IMR-90 (cell line): ENCODE results near the gene KLLN. TPM values are rescaled to one million over a fixed set of nuclear protein-coding genes. Genes with fewer than 3 reads are reported as not detected.

ENCODE experiments used
- ATAC-seq: fragments of 200-7000 bp; cut with Tn5 transposase; 2 replicates; pipeline ENCODE4 v1.9.1; 2020; ENCODE audit warnings: low read depth, mild to moderate bottlenecking, moderate library complexity
- BruUV-seq: library from RNA; stranded (reverse); fragments of 400-500 nt; replicated peaks from 2 replicates; lab custom pipeline; 2021; lab: Mats Ljungman, UMichigan
- CTCF ChIA-PET: fragments of 300-600 bp; formaldehyde crosslinking; extraction: SDS; loops from one replicate; lab custom pipeline; 2021; ENCODE audit warnings: antibody characterized with exemption; lab: Yijun Ruan, JAX
- POLR2A ChIA-PET: fragments of 300-600 bp; sonication (Branson Sonifier 250); formaldehyde crosslinking; loops from one replicate; lab custom pipeline; 2022; ENCODE audit warnings: antibody characterized with exemption; ENCODE audit not compliant: unreplicated experiment; lab: Charles Lee
- DNase-seq: peaks from one replicate; pipeline ENCODE4 v3.0.0; 2013
- H2AFZ ChIP-seq: replicated peaks from 2 replicates; pipeline ENCODE3; 2013; ENCODE audit warnings: low read length, mild to moderate bottlenecking; ENCODE audit not compliant: poor library complexity
- H2AK5ac ChIP-seq: 2 replicates; pipeline ENCODE4 v1.6.1; 2013; ENCODE audit warnings: low read depth, low read length, inconsistent platforms
- H2AK9ac ChIP-seq: replicated peaks from 2 replicates; pipeline ENCODE3; 2013; ENCODE audit warnings: mild to moderate bottlenecking, low read depth, low read length, moderate library complexity; ENCODE audit not compliant: poor library complexity
- H2BK120ac ChIP-seq: 2 replicates; pipeline ENCODE4 v1.6.1; 2013; ENCODE audit warnings: low read depth, low read length, inconsistent platforms
- H2BK15ac ChIP-seq: 3 replicates; pipeline ENCODE4 v1.6.1; 2013; ENCODE audit warnings: low read depth, low read length, inconsistent platforms
- H2BK20ac ChIP-seq: 2 replicates; pipeline ENCODE4 v1.6.1; 2013; ENCODE audit warnings: low read depth, mild to moderate bottlenecking, inconsistent platforms, low read length, moderate library complexity
- H2BK5ac ChIP-seq: 2 replicates; pipeline ENCODE4 v1.6.1; 2013; ENCODE audit warnings: mild to moderate bottlenecking, low read depth, low read length, inconsistent platforms; ENCODE audit not compliant: poor library complexity, severe bottlenecking
- H3K14ac ChIP-seq: replicated peaks from 2 replicates; pipeline ENCODE4 v1.6.1; 2013; ENCODE audit warnings: low read depth, low read length, inconsistent platforms
- H3K18ac ChIP-seq: 2 replicates; pipeline ENCODE4 v1.6.1; 2013; ENCODE audit warnings: low read depth, low read length, control low read depth
- H3K23ac ChIP-seq: 2 replicates; pipeline ENCODE4 v1.6.1; 2013; ENCODE audit warnings: low read depth, low read length, inconsistent platforms
- H3K27ac ChIP-seq: 2 replicates; pipeline ENCODE4 v1.5.1; 2013; ENCODE audit warnings: mild to moderate bottlenecking, control low read depth, low read length; ENCODE audit not compliant: insufficient read depth
- H3K27me3 ChIP-seq: 2 replicates; pipeline ENCODE4 v1.6.1; 2013; ENCODE audit warnings: low read length; ENCODE audit not compliant: control insufficient read depth, insufficient read depth
- H3K36me3 ChIP-seq: 2 replicates; pipeline ENCODE4 v1.6.1; 2013; ENCODE audit warnings: low read length, mixed read lengths; ENCODE audit not compliant: control insufficient read depth, insufficient read depth
- H3K4ac ChIP-seq: 2 replicates; pipeline ENCODE4 v1.6.1; 2013; ENCODE audit warnings: low read depth, low read length, inconsistent platforms
- H3K4me1 ChIP-seq: 2 replicates; pipeline ENCODE4 v1.6.1; 2013; ENCODE audit warnings: low read length, mixed read lengths; ENCODE audit not compliant: control insufficient read depth, insufficient read depth
- H3K4me2 ChIP-seq: 2 replicates; pipeline ENCODE4 v1.6.1; 2013; ENCODE audit warnings: low read depth, mild to moderate bottlenecking, control low read depth, low read length, moderate library complexity
- H3K4me3 ChIP-seq: 2 replicates; pipeline ENCODE4 v1.5.1; 2013; ENCODE audit warnings: low read depth, mild to moderate bottlenecking, control low read depth, low read length, moderate library complexity; ENCODE audit not compliant: insufficient read depth
- H3K56ac ChIP-seq: 2 replicates; pipeline ENCODE4 v1.6.1; 2013; ENCODE audit warnings: low read length, inconsistent platforms; ENCODE audit not compliant: insufficient read depth; ENCODE audit errors: extremely low read depth
- H3K79me1 ChIP-seq, 2 experiments: 2 replicates each; pipeline ENCODE4 v1.6.1; 2013; ENCODE audit warnings: low read length in 2 of 2, inconsistent platforms in 1 of 2, low read depth in 1 of 2
- H3K9ac ChIP-seq: 2 replicates; pipeline ENCODE4 v1.6.1; 2013; ENCODE audit warnings: low read depth, low read length, control low read depth
- H3K9me1 ChIP-seq: 2 replicates; pipeline ENCODE4 v1.6.1; 2013; ENCODE audit warnings: low read length, inconsistent platforms; ENCODE audit not compliant: insufficient read depth
- H3K9me3 ChIP-seq: 2 replicates; pipeline ENCODE4 v1.6.1; 2013; ENCODE audit warnings: low read length; ENCODE audit not compliant: control insufficient read depth, insufficient read depth
- H4K20me1 ChIP-seq: 2 replicates; pipeline ENCODE4 v1.6.1; 2013; ENCODE audit warnings: low read length, inconsistent platforms; ENCODE audit not compliant: insufficient read depth
- H4K5ac ChIP-seq: 2 replicates; pipeline ENCODE4 v1.6.1; 2013; ENCODE audit warnings: mild to moderate bottlenecking, low read depth, low read length, control low read depth
- H4K8ac ChIP-seq, 2 experiments: 2 replicates each; pipeline ENCODE4 v1.6.1; 2013; ENCODE audit warnings: low read depth in 2 of 2, low read length in 2 of 2, control low read depth in 1 of 2, inconsistent platforms in 1 of 2
- H4K91ac ChIP-seq: 2 replicates; pipeline ENCODE4 v1.6.1; 2013; ENCODE audit warnings: low read depth, low read length, inconsistent platforms; ENCODE audit not compliant: insufficient read depth
- BHLHE40 ChIP-seq: fragments of 150-350 bp; IDR thresholded peaks from 2 replicates; pipeline ENCODE4 v1.6.1; 2016; ENCODE audit warnings: mild to moderate bottlenecking, low read depth, low read length
- CEBPB ChIP-seq: IDR thresholded peaks from 2 replicates; pipeline ENCODE4 v1.6.1; 2012; ENCODE audit warnings: low read depth, low read length, improper control_type of control experiment
- CHD1 ChIP-seq: IDR thresholded peaks from 2 replicates; pipeline ENCODE4 v1.6.1; 2012; ENCODE audit warnings: low read depth, low read length, improper control_type of control experiment
- CTCF ChIP-seq: conservative IDR thresholded peaks from 2 replicates; pipeline ENCODE4 v1.5.1; 2012; ENCODE audit warnings: mild to moderate bottlenecking, low read depth, low read length, improper control_type of control experiment
- ELK1 ChIP-seq: fragments of 150-350 bp; IDR thresholded peaks from 2 replicates; pipeline ENCODE4 v1.6.1; 2016; ENCODE audit warnings: low read depth, mild to moderate bottlenecking, low read length, moderate library complexity, borderline replicate concordance
- FOS ChIP-seq: fragments of 150-350 bp; IDR thresholded peaks from 2 replicates; pipeline ENCODE4 v1.6.1; 2016; ENCODE audit warnings: low read depth, low read length
- MAFK ChIP-seq: IDR thresholded peaks from 2 replicates; pipeline ENCODE4 v1.6.1; 2012; ENCODE audit warnings: low read depth, low read length, improper control_type of control experiment
- MAZ ChIP-seq: IDR thresholded peaks from 2 replicates; pipeline ENCODE4 v1.6.1; 2012; ENCODE audit warnings: low read depth, mild to moderate bottlenecking, low read length, improper control_type of control experiment, moderate library complexity, borderline replicate concordance
- MXI1 ChIP-seq: IDR thresholded peaks from 2 replicates; pipeline ENCODE4 v1.6.1; 2012; ENCODE audit warnings: low read depth, mild to moderate bottlenecking, low read length, moderate library complexity, borderline replicate concordance
- NFE2L2 ChIP-seq: fragments of 150-350 bp; IDR thresholded peaks from 2 replicates; pipeline ENCODE4 v1.6.1; 2016; ENCODE audit warnings: low read depth, mild to moderate bottlenecking, low read length
- POLR2A ChIP-seq: IDR thresholded peaks from 2 replicates; pipeline ENCODE4 v1.6.1; 2012; ENCODE audit warnings: mild to moderate bottlenecking, low read depth, low read length
- RAD21 ChIP-seq: IDR thresholded peaks from 2 replicates; pipeline ENCODE4 v1.6.1; 2012; ENCODE audit warnings: low read length, improper control_type of control experiment
- RCOR1 ChIP-seq: IDR thresholded peaks from 2 replicates; pipeline ENCODE4 v1.6.1; 2012; ENCODE audit warnings: mild to moderate bottlenecking, low read length, improper control_type of control experiment; ENCODE audit not compliant: insufficient replicate concordance
- RFX5 ChIP-seq: IDR thresholded peaks from 2 replicates; pipeline ENCODE4 v1.8.0; 2012; ENCODE audit warnings: low read depth, mild to moderate bottlenecking, low read length, moderate library complexity
- USF2 ChIP-seq: fragments of 150-350 bp; IDR thresholded peaks from 2 replicates; pipeline ENCODE4 v1.6.1; 2017; ENCODE audit warnings: mild to moderate bottlenecking, antibody characterized with exemption, low read length, low read depth
- WGBS, 2 experiments: methylation state at CpG; one replicate each; pipeline versions ENCODE4 v1.1.5 to v1.1.7; 2013; ENCODE audit warnings: missing lambda C conversion rate in 2 of 2; ENCODE audit not compliant: insufficient read length in 1 of 2; ENCODE audit errors: extremely low coverage in 2 of 2; 5-methylcytosine and 5-hydroxymethylcytosine counted together
- dilution Hi-C: fragments of 300-500 bp; cut with HindIII; formaldehyde crosslinking; loops from one replicate; pipeline ENCODE4 v1.14.3; 2018; ENCODE audit warnings: low sequenced_read_pairs; ENCODE audit not compliant: unreplicated experiment
- in situ Hi-C: fragments of 300-500 bp; cut with MboI; formaldehyde crosslinking; loops from 3 replicates; pipeline ENCODE4 v1.14.3; 2019; ENCODE audit warnings: low sequenced_read_pairs, inconsistent platforms, mixed read lengths
- intact Hi-C: fragments of 100-400 bp; cut with micrococcal nuclease; formaldehyde crosslinking; loops from 2 replicates; pipeline ENCODE4 v1.10.0; 2022
- polyA plus RNA-seq, 3 experiments: library from polyadenylated mRNA; depleted of rRNA; stranded (reverse); fragments of >200 nt; gene quantifications; 2 replicates each; pipeline ENCODE4 v1.2.3, GENCODE V29; 2012; ENCODE audit warnings: low replicate concordance in 1 of 3
- total RNA-seq: library from RNA; depleted of rRNA; stranded (reverse); fragments of >200 nt; gene quantifications from 2 replicates; pipeline ENCODE4 v1.2.3, GENCODE V29; 2012

The KLLN gene
- total and polyA plus RNA-seq, 2 of the 4 experiments (the other 2 are of a cell fraction), result 0.36 TPM

GRCh38 chr10:87862679-87863052, 667 bp downstream of the KLLN start:
- no peaks in the 10 kb centered on the region for H3K27me3 ChIP-seq
- BruUV-seq, result no TSS peak
- ATAC-seq (peak; percentile 1), DNase-seq (peak; percentile 57)
- H3K23ac ChIP-seq, result peak overlapping the region; percentile 94
- intact Hi-C loops (loop anchor here (1.0 to 10.0 kb wide), 10 partner anchors 75 to 691 kb away; no protein-coding TSS in a partner anchor), dilution Hi-C loops (no loop called here), in situ Hi-C loops (loop anchor here (5.0 kb wide), 1 partner anchor 525 kb away; no protein-coding TSS in a partner anchor)
- peak overlapping the region; percentile 92 for H2AK9ac ChIP-seq
- H4K20me1 ChIP-seq, result peaks cover 27% of the 10 kb centered on the region; the same call in 1 of the 2 replicates
- H3K4ac ChIP-seq, result peak overlapping the region; percentile 85
- POLR2A ChIA-PET, result interaction anchor here (0.6 to 0.9 kb wide), 3 partner anchors 9 to 290 kb away, joined by 3 to 4 read pairs (median 4); no protein-coding TSS in a partner anchor
- peak overlapping the region; percentile 62 for H2BK120ac ChIP-seq
- CTCF ChIA-PET, result interaction anchor here (0.6 kb wide), 1 partner anchor 527 kb away, joined by 4 read pairs; no protein-coding TSS in a partner anchor
- H4K91ac ChIP-seq, result peak overlapping the region; percentile 68; the same call in 1 of the 2 replicates
- H3K18ac ChIP-seq, result peak overlapping the region; percentile 44
- H4K8ac ChIP-seq, result peak overlapping the region; percentile 19 to 56; a peak in 3 of 4 replicates
- H3K14ac ChIP-seq, result peak overlapping the region; percentile 91
- 1% methylated on average over 11 of the region's 21 CpGs; no CpG with 5 or more reads in 1 of the 2 experiments for WGBS, 2 experiments
- peak overlapping the region; percentile 12; the same call in 1 of the 2 replicates for H2AK5ac ChIP-seq
- no peaks in the 10 kb centered on the region for H3K4me1 ChIP-seq
- peak overlapping the region; percentile 71 for H3K9ac ChIP-seq
- H3K4me2 ChIP-seq, result peak overlapping the region; percentile 97
- peak overlapping the region; percentile 73 for H3K4me3 ChIP-seq
- peak overlapping the region; percentile 71 for H2BK5ac ChIP-seq
- peak overlapping the region; percentile 50 for H3K56ac ChIP-seq
- H2BK20ac ChIP-seq, result no peak overlapping the region
- H3K9me3 ChIP-seq, result no peaks in the 10 kb centered on the region
- H4K5ac ChIP-seq, result peak overlapping the region; percentile 82
- peak overlapping the region; percentile 99 for H2AFZ ChIP-seq
- H3K79me1 ChIP-seq, result peaks cover 0 to 6% of the 10 kb centered on the region in 2 experiments; a peak in 1 of 4 replicates
- H2BK15ac ChIP-seq, result peak overlapping the region; percentile 2; the same call in 1 of the 3 replicates
- no peaks in the 10 kb centered on the region for H3K36me3 ChIP-seq
- H3K9me1 ChIP-seq, result no peaks in the 10 kb centered on the region
- peak overlapping the region; percentile 62 for H3K27ac ChIP-seq
- TF ChIP-seq USF2 (no peak), FOS (no peak), MAFK (no peak), CEBPB (no peak), MAZ (no peak), RCOR1 (no peak), POLR2A (no peak; the same call in 1 of the 2 replicates), CHD1 (no peak), BHLHE40 (no peak), RFX5 (no peak), NFE2L2 (no peak), RAD21 (no peak), ELK1 (no peak), MXI1 (no peak), CTCF (no peak)
